Neural cell (in vitro differentiated cells): ENCODE measurements around the gene TRAPPC3.

Experiments
- EP300 ChIP-seq: fragments of 450-650 bp; conservative IDR thresholded peaks from 2 replicates; pipeline ENCODE4 v1.6.1; 2014; ENCODE audit warnings: antibody characterized with exemption, mild to moderate bottlenecking, moderate library complexity; ENCODE audit not compliant: poor library complexity, severe bottlenecking
- MXI1 ChIP-seq: fragments of 450-650 bp; conservative IDR thresholded peaks from 2 replicates; pipeline ENCODE4 v1.6.1; 2014; ENCODE audit warnings: antibody characterized with exemption, mild to moderate bottlenecking; ENCODE audit not compliant: poor library complexity, severe bottlenecking
- POLR2AphosphoS5 ChIP-seq: IDR thresholded peaks from 2 replicates; pipeline ENCODE4 v1.6.1; 2012
- RAD21 ChIP-seq: fragments of 450-650 bp; conservative IDR thresholded peaks from 2 replicates; pipeline ENCODE4 v1.6.1; 2014; ENCODE audit warnings: antibody characterized with exemption, mild to moderate bottlenecking, moderate library complexity
- SMC3 ChIP-seq: fragments of 450-650 bp; conservative IDR thresholded peaks from 2 replicates; pipeline ENCODE4 v1.6.1; 2014; ENCODE audit warnings: antibody characterized with exemption, mild to moderate bottlenecking, moderate library complexity; ENCODE audit not compliant: poor library complexity
- TAF1 ChIP-seq: IDR thresholded peaks from 2 replicates; pipeline ENCODE4 v1.6.1; 2012; ENCODE audit warnings: low read depth
- TF ChIP-seq, protein P1 (sequence below): IDR thresholded peaks from 2 replicates; pipeline ENCODE4 v1.6.1; 2012; ENCODE audit warnings: borderline replicate concordance
- TF ChIP-seq, protein P2 (sequence below): fragments of 450-650 bp; IDR thresholded peaks from 2 replicates; pipeline ENCODE4 v1.5.1; 2014; ENCODE audit warnings: antibody characterized with exemption, mild to moderate bottlenecking, moderate library complexity; ENCODE audit not compliant: poor library complexity, severe bottlenecking

DNA sequence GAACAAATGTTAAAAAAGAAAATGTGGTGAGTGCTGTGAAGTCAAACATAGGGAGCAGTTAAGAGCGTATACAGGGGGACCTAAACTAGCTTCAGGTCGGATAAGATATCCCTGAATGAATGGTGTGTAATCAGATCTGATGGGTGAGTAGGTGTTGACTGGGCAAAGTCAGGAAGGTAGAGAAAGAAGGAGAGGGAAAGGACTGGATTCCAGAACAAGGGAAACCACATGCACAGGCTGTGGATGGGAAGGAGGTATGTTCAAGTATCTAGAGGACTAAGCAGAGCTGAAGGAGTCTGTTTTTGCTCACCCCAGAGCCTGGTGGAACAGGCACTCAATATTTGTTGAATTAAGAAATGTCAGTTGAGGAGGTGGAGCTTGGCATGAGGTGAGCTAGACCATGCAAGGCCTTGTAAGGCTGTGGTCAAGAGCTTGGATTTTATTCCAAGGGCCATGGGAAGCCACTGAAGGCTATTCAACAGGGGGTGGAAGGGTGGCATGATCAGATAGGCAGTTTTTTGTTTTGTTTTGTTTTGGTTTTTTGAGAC is 34.1 kb upstream of the TRAPPC3 start:
- TF ChIP-seq TAF1 (no peak), RAD21 (no peak), SMC3 (no peak), MXI1 (no peak), POLR2AphosphoS5 (no peak), EP300 (no peak)
- TF ChIP-seq, protein P1, sequence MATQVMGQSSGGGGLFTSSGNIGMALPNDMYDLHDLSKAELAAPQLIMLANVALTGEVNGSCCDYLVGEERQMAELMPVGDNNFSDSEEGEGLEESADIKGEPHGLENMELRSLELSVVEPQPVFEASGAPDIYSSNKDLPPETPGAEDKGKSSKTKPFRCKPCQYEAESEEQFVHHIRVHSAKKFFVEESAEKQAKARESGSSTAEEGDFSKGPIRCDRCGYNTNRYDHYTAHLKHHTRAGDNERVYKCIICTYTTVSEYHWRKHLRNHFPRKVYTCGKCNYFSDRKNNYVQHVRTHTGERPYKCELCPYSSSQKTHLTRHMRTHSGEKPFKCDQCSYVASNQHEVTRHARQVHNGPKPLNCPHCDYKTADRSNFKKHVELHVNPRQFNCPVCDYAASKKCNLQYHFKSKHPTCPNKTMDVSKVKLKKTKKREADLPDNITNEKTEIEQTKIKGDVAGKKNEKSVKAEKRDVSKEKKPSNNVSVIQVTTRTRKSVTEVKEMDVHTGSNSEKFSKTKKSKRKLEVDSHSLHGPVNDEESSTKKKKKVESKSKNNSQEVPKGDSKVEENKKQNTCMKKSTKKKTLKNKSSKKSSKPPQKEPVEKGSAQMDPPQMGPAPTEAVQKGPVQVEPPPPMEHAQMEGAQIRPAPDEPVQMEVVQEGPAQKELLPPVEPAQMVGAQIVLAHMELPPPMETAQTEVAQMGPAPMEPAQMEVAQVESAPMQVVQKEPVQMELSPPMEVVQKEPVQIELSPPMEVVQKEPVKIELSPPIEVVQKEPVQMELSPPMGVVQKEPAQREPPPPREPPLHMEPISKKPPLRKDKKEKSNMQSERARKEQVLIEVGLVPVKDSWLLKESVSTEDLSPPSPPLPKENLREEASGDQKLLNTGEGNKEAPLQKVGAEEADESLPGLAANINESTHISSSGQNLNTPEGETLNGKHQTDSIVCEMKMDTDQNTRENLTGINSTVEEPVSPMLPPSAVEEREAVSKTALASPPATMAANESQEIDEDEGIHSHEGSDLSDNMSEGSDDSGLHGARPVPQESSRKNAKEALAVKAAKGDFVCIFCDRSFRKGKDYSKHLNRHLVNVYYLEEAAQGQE, result no peak
- TF ChIP-seq, protein P2, sequence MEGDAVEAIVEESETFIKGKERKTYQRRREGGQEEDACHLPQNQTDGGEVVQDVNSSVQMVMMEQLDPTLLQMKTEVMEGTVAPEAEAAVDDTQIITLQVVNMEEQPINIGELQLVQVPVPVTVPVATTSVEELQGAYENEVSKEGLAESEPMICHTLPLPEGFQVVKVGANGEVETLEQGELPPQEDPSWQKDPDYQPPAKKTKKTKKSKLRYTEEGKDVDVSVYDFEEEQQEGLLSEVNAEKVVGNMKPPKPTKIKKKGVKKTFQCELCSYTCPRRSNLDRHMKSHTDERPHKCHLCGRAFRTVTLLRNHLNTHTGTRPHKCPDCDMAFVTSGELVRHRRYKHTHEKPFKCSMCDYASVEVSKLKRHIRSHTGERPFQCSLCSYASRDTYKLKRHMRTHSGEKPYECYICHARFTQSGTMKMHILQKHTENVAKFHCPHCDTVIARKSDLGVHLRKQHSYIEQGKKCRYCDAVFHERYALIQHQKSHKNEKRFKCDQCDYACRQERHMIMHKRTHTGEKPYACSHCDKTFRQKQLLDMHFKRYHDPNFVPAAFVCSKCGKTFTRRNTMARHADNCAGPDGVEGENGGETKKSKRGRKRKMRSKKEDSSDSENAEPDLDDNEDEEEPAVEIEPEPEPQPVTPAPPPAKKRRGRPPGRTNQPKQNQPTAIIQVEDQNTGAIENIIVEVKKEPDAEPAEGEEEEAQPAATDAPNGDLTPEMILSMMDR, result no peak
